ENCODE results near the gene DBN1.

DNA sequence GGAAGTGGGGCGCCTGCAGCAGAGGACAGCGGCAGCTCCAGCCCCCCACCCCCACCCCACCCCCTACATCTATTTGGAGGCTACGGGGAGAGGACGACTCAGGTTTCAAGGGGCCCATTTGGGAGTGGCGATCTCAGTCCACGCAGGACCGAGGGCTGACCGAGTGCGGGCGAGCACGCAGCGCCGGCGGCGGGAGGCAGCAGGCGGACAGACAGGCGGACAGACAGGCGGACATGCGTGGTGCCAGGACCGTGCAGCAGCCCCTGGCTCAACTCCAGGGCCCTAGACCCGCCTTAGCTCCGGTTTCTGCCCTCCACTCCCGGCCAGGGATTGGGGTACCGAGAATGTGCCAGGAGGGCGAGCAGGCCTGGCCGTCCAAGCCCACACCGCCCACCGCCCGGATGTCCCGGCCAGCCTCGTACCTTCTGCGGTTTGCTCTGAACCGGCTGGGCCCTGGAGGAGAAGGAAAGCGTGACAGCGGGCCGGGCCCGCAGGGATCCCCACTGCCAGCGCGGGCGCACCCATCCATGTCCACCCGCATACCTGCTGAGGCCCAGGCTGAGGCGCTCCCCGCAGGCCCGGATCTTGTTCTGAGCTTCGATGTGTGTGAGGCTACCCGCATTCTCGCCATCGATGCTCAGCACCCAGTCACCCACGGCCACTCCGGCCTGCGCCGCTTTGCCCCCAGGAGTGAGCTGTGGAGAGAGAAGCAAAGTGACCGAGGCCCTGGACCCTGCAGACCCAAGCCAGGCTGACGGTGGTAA, 18.7 kb upstream of the DBN1 start:
- TF ChIP-seq, protein P1, sequence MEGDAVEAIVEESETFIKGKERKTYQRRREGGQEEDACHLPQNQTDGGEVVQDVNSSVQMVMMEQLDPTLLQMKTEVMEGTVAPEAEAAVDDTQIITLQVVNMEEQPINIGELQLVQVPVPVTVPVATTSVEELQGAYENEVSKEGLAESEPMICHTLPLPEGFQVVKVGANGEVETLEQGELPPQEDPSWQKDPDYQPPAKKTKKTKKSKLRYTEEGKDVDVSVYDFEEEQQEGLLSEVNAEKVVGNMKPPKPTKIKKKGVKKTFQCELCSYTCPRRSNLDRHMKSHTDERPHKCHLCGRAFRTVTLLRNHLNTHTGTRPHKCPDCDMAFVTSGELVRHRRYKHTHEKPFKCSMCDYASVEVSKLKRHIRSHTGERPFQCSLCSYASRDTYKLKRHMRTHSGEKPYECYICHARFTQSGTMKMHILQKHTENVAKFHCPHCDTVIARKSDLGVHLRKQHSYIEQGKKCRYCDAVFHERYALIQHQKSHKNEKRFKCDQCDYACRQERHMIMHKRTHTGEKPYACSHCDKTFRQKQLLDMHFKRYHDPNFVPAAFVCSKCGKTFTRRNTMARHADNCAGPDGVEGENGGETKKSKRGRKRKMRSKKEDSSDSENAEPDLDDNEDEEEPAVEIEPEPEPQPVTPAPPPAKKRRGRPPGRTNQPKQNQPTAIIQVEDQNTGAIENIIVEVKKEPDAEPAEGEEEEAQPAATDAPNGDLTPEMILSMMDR (optimal IDR thresholded peaks at IDR 0.05 in 1 of 3, IDR thresholded peaks at IDR 0.05 in 1 of 3, conservative IDR thresholded peaks at IDR 0.05 in 1 of 3; ENCODE audit: extremely low read depth in 1 of 3, insufficient read depth in 2 of 3, low read length in 3 of 3): no peak
- no peak for TF ChIP-seq EZH2 (IDR thresholded peaks at IDR 0.05; ENCODE audit: low read length)
